HL-60 (cell line): ENCODE results near the gene PFN2.
A peak's percentile ranks its signal among the peaks of the same experiment; 100 is the strongest.

Experiments used
- DNase-seq, 2 experiments: peaks; one replicate each; pipeline ENCODE4 v3.0.0-alpha.2; 2010 to 2020; ENCODE audit warnings: low read depth in 1 of 2, low spot score in 1 of 2
- H3K27ac ChIP-seq: fragments of 250-450 bp; sonication (Bioruptor Pico); replicated peaks from 2 replicates; pipeline ENCODE4 v1.5.1; 2020; ENCODE audit warnings: mild to moderate bottlenecking, moderate library complexity
- H3K27me3 ChIP-seq: fragments of 250-450 bp; sonication (Bioruptor Pico); 2 replicates; pipeline ENCODE4 v1.5.1; 2021; ENCODE audit warnings: mild to moderate bottlenecking, moderate library complexity; ENCODE audit not compliant: insufficient read depth, poor library complexity, severe bottlenecking
- H3K4me3 ChIP-seq: replicated peaks from 2 replicates; pipeline ENCODE4 v1.5.1; 2011; ENCODE audit warnings: mild to moderate bottlenecking, control low read depth, low read length; ENCODE audit not compliant: insufficient read depth
- CTCF ChIP-seq: IDR thresholded peaks from one replicate; pipeline ENCODE4 v1.5.1; 2011; ENCODE audit warnings: low read length, control low read depth, inconsistent platforms; ENCODE audit not compliant: insufficient read depth
- GABPA ChIP-seq: IDR thresholded peaks from 2 replicates; pipeline ENCODE4 v1.6.1; 2012; ENCODE audit warnings: low read depth
- POLR2AphosphoS5 ChIP-seq: IDR thresholded peaks from 2 replicates; pipeline ENCODE4 v1.6.1; 2012; ENCODE audit warnings: low read depth
- REST ChIP-seq: IDR thresholded peaks from 2 replicates; pipeline ENCODE4 v1.6.1; 2012; ENCODE audit warnings: low read depth; ENCODE audit not compliant: insufficient replicate concordance
- SPI1 ChIP-seq: IDR thresholded peaks from 2 replicates; pipeline ENCODE4 v1.6.1; 2012; ENCODE audit warnings: low read depth, mild to moderate bottlenecking, borderline replicate concordance
- long read RNA-seq: library from polyadenylated mRNA; unstranded; transcript quantifications from one replicate; pipeline ENCODE4 v2.0.0, GENCODE V29; 2020

PFN2 gene
- long read RNA-seq, transcript PFN2-201 (3 exons, 2,261 nt): minor isoform, 23 of 53 reads
- long read RNA-seq, transcript PFN2-203 (3 exons, 1,780 nt): major isoform, 25 of 53 reads
- long read RNA-seq, partial matches to known transcripts: 1 of 53 reads
- long read RNA-seq, other reads (novel, unspliced or antisense): 2 of 53 reads

GRCh38 chr3:149970716-149971402 lies at the start of gene PFN2:
TSS of gene PFN2 (minus strand) at chr3:149970895. CDS start at chr3:149970856, 39 bp downstream.
- no peak for TF ChIP-seq SPI1
- TF ChIP-seq REST: no peak
- no peak for TF ChIP-seq POLR2AphosphoS5
- no peak for TF ChIP-seq GABPA
- TF ChIP-seq CTCF: no peak
- DNase-seq: peak in 1 of 2 experiments; percentile 14
- no peak within 1 kb of the TSS for H3K27ac ChIP-seq

GRCh38 chr3:150015901-150016300 lies 45.2 kb upstream of the PFN2 start:
- no peak overlapping the region for H3K27ac ChIP-seq
- TF ChIP-seq REST (no peak), SPI1 (no peak), POLR2AphosphoS5 (no peak), GABPA (no peak), CTCF (no peak)
- no peaks in the 10 kb centered on the region for H3K27me3 ChIP-seq
- no peak for DNase-seq
- no peak overlapping the region for H3K4me3 ChIP-seq

More at GRCh38 chr3:149970716-149971402, at the start of gene PFN2:
- H3K27me3 ChIP-seq: peaks cover 33% of the 10 kb centered on the region
- peak within 1 kb of the TSS; percentile 61 for H3K4me3 ChIP-seq

GRCh38 chr3:150014782-150015181 lies 44.1 kb upstream of the PFN2 start:
- no peak for DNase-seq
- TF ChIP-seq SPI1 (no peak), GABPA (no peak), REST (no peak), CTCF (no peak), POLR2AphosphoS5 (no peak)
- no peaks in the 10 kb centered on the region for H3K27me3 ChIP-seq
- H3K27ac ChIP-seq: no peak overlapping the region
- H3K4me3 ChIP-seq: no peak overlapping the region
